IPS-NIHi7 (cell line): ENCODE results near the gene CTSC.
"Not testable (repeated sequence)": the region's sequence is repeated elsewhere in the genome, so short reads cannot be mapped to it uniquely, and the experiment has no call there.

Source experiments
- DNase-seq: peaks from one replicate; pipeline ENCODE4 v3.0.0; 2012; ENCODE audit warnings: mixed read lengths; ENCODE audit errors: extremely low spot score

The CTSC gene

GRCh38 chr11:88353386-88353785 is 15.8 kb upstream of the CTSC start:
- DNase-seq = no peak

GRCh38 chr11:88352139-88352538 is 14.6 kb upstream of the CTSC start:
- DNase-seq = no peak

DNA sequence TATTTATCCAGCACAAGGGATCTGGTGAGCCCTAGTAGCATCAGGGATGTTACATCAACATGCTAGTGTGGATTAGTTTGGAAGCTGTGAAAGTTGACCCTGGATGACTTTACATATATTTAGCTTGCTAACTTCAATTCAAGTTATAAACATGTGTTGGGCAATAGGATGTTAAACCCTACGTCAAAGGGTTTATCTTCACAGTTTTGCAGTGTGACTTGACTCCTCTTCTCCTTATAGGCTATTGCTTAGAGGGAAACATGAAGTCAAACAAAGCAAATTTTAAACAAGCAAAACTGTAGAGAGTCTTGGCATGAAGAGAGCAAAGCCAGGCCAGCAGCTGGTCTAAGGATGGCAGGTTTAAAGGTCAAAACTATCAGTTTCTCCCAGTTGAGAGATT is 11.3 kb upstream of the CTSC start:
- DNase-seq = no peak

GRCh38 chr11:88345949-88346348 is 8.4 kb upstream of the CTSC start:
- DNase-seq = no peak

GRCh38 chr11:88345408-88345807 is 7.9 kb upstream of the CTSC start:
- no peak for DNase-seq

DNA sequence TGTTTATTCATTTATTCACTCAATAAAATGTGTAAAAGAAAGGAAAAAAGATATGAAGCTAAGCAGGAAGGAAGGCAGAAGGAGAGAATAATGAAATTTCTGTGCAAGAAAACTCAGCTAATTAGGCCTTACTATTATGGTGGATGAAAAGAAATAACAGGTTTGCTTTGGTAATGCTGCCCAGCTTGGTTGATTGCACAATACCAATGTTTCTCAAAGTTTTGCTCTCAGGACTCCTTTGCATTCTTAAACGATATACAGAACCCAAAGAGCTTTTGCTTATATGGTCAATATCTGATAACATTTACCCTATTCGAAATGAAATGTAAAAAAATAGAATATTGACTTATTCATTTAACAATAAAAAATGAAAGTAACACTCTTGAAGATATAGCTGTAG is 7.3 kb upstream of the CTSC start:
- no peak for DNase-seq

GRCh38 chr11:88341522-88342251 is 4.2 kb upstream of the CTSC start:
- peak; percentile 58 for DNase-seq

GRCh38 chr11:88340366-88340935 is 2.9 kb upstream of the CTSC start:
- no peak for DNase-seq

GRCh38 chr11:88337987-88338668 is 592 bp upstream of the CTSC start:
- peak; percentile 38 for DNase-seq

DNA sequence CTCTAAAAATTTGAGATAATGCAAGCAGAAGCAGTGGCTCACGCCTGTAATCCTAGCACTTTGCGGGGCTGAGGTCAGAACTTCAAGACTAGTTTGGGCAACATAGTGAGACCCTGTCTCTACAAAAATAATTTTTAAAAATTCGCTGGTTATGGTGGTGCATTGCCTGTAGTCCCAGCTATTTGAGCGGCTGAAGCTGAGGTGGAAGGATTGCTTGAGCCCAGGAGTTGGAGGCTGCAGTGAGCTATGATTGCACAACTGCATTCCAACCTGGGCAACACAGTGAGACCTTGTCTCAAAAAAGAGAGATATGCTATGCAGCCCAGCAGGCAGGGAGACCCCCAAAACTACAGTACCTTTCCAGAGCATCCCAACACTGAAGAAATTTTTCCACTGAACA is 2.3 kb downstream of the CTSC start:
- DNase-seq = no peak

GRCh38 chr11:88333862-88334261 is 3.7 kb downstream of the CTSC start:
- DNase-seq = no peak

- no peak for DNase-seq
Observed at GRCh38 chr11:88332851-88333250, 4.7 kb downstream of the CTSC start.

- DNase-seq = no peak
Observed at GRCh38 chr11:88330826-88331428, 6.6 kb downstream of the CTSC start.

DNA sequence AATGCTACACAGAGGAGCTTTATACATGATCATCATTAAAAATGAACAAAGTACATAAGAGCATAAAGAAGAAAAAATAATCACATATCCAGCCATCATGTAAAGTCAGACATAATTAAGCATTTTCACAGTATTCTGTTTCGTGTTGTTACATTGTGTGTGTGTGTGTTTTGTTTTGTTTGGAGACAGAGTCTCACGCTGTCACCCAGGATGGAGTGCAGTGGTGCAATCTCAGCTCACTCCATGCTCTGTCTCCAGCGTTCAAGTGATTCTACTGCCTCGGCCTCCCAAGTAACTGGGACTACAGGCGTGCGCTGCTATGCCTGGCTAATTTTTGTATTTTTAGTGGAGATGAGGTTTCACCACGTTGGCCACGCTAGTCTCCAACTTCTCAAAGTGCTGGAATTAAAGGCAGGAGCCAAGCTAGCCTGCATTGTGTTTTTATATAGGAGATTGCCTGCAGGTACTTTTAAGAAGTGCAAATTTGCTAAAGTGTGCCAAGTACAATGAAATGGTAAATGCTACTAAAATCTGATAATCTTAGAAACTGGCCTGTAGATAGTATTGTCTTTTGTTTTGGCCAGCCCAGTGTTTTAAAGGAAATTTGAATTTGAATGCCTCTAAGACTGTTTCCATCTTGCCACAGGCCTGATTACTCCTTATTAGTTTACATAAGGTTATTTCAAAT is 7.8 kb downstream of the CTSC start:
- DNase-seq = no peak

DNA sequence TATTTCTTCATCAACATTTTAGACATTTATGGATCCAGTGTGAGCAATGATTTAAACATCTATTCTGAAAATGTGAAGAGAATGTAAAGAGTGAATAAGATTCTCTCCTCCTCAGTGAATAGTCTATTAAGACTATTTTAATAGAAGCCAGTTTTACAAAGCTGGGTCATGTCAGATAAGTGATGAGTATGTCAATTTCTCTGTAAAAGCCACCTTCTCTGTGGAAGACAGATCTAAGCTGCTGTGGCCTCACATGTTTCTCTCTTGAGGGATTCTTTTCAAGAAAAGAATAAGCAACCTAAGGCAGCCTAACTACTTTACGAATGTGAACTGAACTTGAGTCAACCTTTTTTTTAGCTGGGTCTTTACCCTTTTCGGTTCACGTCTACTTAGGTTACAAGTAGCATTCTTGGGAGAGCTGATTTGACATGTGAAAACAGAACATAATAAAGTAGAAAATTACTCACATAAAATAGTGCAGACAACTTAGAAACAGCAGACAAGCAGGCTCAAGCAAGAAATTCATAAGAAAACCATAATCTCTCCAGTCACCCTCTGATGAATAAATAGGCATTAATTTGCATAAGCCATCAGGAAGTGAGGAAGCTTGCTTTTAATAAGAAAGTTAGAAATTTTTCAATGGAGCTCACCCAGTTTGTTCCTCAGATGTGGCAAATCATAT is 9.9 kb downstream of the CTSC start:
- no peak for DNase-seq

GRCh38 chr11:88327061-88327460 is 10.5 kb downstream of the CTSC start:
- no peak for DNase-seq

GRCh38 chr11:88326099-88326498 is 11.4 kb downstream of the CTSC start:
- peak; percentile 13 for DNase-seq

GRCh38 chr11:88324562-88325345 is 12.8 kb downstream of the CTSC start:
- no peak for DNase-seq

DNA sequence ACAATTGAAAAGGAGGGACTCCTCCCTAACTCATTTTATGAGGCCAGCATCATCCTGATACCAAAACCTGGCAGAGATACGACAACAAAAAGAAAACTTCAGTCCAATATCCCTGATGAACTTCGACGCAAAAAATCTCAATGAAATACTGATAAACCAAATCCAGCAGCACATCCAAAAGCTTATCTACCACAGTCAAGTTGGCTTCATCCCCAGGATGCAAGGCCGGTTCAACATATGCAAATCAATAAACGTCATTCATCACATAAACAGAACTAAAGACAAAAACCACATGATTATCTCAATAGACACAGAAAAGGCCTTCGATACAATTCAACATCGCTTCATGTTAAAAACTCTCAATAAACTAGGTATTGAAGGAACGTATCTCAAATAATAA is 14.7 kb downstream of the CTSC start:
- DNase-seq = not testable (repeated sequence)

GRCh38 chr11:88321412-88321811 is 16.1 kb downstream of the CTSC start:
- not testable (repeated sequence) for DNase-seq

GRCh38 chr11:88320149-88320559 is 17.4 kb downstream of the CTSC start:
- no peak for DNase-seq
